Measurements from ENCODE around the gene ZBED2. TPM values are rescaled to one million over a fixed set of nuclear protein-coding genes. Genes with fewer than 3 reads are reported as not detected.
A peak's percentile ranks its signal among the peaks of the same experiment; 100 is the strongest.

The ZBED2 gene
- total RNA-seq, 1 donor from 2014 or later = 1.0 TPM

DNA sequence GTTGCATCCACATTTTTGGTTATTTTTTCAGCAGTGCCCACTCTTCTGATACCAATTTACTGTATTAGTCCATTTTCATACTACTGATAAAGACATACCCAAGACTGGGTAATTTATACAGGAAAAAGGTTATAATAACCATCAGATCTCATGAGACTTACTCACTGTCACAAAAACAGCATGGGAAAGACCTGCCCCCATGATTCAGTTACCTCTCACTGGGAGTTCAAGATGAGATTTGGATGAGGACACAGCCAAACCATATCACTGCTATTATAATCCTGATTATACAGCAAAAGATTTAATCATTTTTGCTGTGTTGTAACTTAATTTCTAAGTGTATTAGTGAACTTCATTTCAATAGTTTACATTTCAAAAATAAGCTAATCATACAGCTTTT is 6.6 kb downstream of the ZBED2 start:
- TF ChIP-seq, protein P1, sequence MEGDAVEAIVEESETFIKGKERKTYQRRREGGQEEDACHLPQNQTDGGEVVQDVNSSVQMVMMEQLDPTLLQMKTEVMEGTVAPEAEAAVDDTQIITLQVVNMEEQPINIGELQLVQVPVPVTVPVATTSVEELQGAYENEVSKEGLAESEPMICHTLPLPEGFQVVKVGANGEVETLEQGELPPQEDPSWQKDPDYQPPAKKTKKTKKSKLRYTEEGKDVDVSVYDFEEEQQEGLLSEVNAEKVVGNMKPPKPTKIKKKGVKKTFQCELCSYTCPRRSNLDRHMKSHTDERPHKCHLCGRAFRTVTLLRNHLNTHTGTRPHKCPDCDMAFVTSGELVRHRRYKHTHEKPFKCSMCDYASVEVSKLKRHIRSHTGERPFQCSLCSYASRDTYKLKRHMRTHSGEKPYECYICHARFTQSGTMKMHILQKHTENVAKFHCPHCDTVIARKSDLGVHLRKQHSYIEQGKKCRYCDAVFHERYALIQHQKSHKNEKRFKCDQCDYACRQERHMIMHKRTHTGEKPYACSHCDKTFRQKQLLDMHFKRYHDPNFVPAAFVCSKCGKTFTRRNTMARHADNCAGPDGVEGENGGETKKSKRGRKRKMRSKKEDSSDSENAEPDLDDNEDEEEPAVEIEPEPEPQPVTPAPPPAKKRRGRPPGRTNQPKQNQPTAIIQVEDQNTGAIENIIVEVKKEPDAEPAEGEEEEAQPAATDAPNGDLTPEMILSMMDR (IDR thresholded peaks at IDR 0.05; ENCODE audit: insufficient read depth, low read length, poor library complexity, severe bottlenecking) = no peak
- Histone ChIP-seq H3K36me3 (ENCODE audit: control insufficient read depth, insufficient read depth, low read length) (no peaks in the 10 kb centered on the region), H3K4me3 (ENCODE audit: low read depth, low read length) (no peak overlapping the region), H3K27me3 (ENCODE audit: control insufficient read depth, insufficient read depth, low read length) (no peaks in the 10 kb centered on the region)
- DNase-seq (ENCODE audit: low read depth) = no peak

DNA sequence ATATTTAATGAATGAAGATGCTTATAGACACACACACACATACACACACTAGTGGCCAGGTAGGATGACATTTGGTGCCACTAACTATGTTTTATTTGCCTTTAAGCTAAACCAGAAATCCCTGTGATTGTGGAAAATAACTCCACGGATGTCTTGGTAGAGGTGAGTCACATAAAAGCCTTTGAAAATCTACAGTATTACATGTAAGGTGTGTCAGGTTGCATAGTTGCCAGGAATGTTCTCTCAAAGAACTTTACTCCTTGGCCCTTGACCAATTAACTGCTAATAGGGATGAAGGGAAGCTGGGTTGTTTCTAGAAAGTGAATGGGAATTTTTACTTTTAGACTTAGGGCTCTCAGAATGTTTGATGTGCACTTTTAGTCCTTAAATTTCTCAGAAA is 9.9 kb downstream of the ZBED2 start:
- peak; percentile 82 for DNase-seq (ENCODE audit: low read depth)
- no peaks in the 10 kb centered on the region for H3K27me3 ChIP-seq (ENCODE audit: control insufficient read depth, insufficient read depth, low read length)
- TF ChIP-seq, protein P1 (IDR thresholded peaks at IDR 0.05; ENCODE audit: insufficient read depth, low read length, poor library complexity, severe bottlenecking) = no peak
- no peak overlapping the region for H3K4me3 ChIP-seq (ENCODE audit: low read depth, low read length)
- no peaks in the 10 kb centered on the region for H3K36me3 ChIP-seq (ENCODE audit: control insufficient read depth, insufficient read depth, low read length)

DNA sequence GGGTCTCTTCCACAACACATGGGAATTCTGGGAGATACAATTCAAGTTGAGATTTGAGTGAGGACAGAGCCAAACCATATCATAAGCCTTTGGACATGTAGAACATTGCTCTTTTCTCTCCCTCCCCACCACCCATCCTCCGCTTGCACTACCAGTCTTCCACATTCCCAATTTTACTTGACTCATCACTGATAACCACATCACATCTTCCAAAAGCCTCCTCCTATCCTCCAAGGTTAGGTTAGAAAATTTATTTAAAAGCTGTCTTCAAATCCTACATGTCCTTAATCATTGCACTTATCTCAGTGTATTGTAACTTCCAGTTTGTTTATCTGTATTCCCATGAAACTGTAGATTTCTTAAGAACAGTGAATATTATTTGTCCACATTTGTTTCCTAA is 10.4 kb downstream of the ZBED2 start:
- DNase-seq (ENCODE audit: low read depth) = no peak
- TF ChIP-seq, protein P1 (IDR thresholded peaks at IDR 0.05; ENCODE audit: insufficient read depth, low read length, poor library complexity, severe bottlenecking) = no peak
- Histone ChIP-seq H3K27me3 (ENCODE audit: control insufficient read depth, insufficient read depth, low read length) (no peaks in the 10 kb centered on the region), H3K36me3 (ENCODE audit: control insufficient read depth, insufficient read depth, low read length) (no peaks in the 10 kb centered on the region), H3K4me3 (ENCODE audit: low read depth, low read length) (no peak overlapping the region)

DNA sequence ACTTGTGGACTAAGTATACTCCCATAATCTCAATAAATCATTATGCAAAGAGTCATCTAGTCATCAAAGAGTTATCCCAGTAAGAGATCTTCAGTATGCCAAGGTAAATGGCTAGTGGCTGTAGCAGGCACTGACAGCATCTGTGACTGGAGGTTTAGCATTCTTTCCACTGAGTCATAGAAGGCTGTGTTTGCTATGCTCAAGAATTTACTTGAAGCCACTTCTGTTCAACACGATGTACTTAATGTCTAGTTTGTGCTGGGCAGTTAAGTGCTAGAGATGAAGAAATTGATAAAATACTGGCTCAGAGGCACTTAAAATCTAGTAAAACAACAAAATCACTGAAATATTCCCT is 13.0 kb downstream of the ZBED2 start:
- no peak overlapping the region for H3K4me3 ChIP-seq (ENCODE audit: low read depth, low read length)
- no peaks in the 10 kb centered on the region for H3K27me3 ChIP-seq (ENCODE audit: control insufficient read depth, insufficient read depth, low read length)
- H3K36me3 ChIP-seq (ENCODE audit: control insufficient read depth, insufficient read depth, low read length) = no peaks in the 10 kb centered on the region
- peak; percentile 87 for DNase-seq (ENCODE audit: low read depth)
- TF ChIP-seq, protein P1 (IDR thresholded peaks at IDR 0.05; ENCODE audit: insufficient read depth, low read length, poor library complexity, severe bottlenecking) = no peak

DNA sequence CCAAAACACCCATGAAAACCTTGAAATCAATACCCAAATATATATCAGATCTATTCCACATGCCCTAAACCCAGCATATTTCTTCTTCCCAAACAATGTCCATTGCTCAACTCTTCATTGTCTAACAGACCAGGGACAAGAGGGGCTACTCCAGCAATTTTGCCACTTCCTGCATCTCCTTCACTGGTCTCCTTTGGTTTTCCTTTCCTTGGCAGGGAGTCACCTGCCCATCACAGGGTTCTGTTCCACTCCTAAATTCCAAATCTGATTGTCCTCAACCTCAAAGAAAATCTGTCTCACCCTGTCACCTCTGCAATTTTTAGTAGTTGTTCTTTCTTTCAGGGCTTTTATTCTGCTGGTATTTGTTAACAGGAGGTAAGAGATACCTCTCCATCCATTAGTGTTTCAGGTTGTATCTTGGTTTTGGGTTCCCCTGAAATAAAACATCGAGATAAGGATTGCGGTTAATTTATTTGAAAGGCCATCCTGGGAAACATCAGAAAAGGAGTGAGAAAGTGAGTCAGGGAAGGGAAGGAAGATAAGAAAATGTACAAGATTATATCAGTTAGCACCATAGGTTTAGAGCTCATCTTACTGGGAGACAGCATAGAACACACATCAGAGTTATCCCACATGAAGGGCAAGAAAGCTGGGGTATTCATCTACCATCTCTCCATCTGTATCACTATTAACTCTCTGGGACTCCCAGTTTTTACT is 13.6 kb downstream of the ZBED2 start:
- Histone ChIP-seq H3K4me3 (ENCODE audit: low read depth, low read length) (no peak overlapping the region), H3K27me3 (ENCODE audit: control insufficient read depth, insufficient read depth, low read length) (no peaks in the 10 kb centered on the region), H3K36me3 (ENCODE audit: control insufficient read depth, insufficient read depth, low read length) (no peaks in the 10 kb centered on the region)
- TF ChIP-seq, protein P1 (IDR thresholded peaks at IDR 0.05; ENCODE audit: insufficient read depth, low read length, poor library complexity, severe bottlenecking) = no peak
- no peak for DNase-seq (ENCODE audit: low read depth)

DNA sequence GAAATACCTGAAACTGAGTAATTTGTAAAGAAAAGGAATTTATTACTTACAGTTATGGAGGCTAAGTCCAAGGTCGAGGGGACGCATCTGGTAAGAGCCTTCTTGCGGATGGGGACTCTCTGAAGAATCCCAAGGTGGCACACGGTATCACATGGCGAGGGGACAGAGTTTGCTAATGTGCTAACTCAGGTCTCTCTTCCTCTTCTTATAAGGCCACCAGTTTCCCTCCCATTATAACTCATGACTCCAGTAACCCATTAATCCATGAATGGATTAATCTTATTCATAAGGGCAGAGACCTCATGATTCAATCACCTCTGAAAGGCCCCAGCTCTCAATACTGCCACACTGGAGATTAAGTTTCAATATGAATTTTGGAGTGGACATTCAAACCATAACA is 15.7 kb downstream of the ZBED2 start:
- H3K4me3 ChIP-seq (ENCODE audit: low read depth, low read length) = no peak overlapping the region
- no peaks in the 10 kb centered on the region for H3K36me3 ChIP-seq (ENCODE audit: control insufficient read depth, insufficient read depth, low read length)
- TF ChIP-seq, protein P1 (IDR thresholded peaks at IDR 0.05; ENCODE audit: insufficient read depth, low read length, poor library complexity, severe bottlenecking) = no peak
- H3K27me3 ChIP-seq (ENCODE audit: control insufficient read depth, insufficient read depth, low read length) = no peaks in the 10 kb centered on the region
- DNase-seq (ENCODE audit: low read depth) = no peak

Data from kidney epithelial cell (primary cell).